ENCODE measurements around the gene ATIC. TPM values are rescaled to one million over a fixed set of nuclear protein-coding genes. Genes with fewer than 3 reads are reported as not detected.

Gene ATIC
- 12.4 and 14.3 TPM in 2 replicates for total RNA-seq

DNA sequence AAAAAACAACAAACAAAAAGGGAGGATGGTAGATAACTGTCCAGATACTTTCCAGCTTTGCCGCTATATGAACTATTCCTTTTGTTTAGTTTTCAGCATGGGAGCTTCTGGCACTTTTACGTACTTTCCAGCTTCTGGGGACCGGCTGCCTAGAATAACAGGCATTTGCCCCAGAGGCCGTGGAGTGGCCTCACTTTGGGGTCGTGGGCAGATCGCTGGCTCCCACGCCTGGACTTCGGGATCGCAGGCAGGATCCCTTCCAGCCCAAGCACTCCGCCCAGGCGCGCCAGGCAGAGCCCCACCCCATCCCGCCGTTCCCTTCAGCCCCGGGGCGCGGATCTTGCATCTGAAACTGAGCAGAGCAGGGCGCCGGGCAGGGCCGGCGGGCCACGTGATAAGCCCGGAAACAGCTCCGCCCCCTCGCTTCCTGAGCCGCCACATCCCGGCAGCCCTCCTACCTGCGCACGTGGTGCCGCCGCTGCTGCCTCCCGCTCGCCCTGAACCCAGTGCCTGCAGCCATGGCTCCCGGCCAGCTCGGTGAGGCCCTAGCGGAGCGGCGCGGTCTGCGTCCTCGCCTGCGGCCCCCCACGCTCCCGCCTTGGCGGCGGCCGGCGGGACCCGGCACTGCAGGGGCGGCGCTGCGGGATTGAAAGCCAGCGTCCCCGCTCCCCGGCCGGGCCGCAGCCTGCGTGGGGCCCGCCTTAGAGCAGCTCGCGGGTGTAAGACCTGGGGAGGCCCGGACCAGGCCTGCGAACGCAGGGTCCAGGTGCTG lies at the start of gene ATIC:
TSS of gene ATIC (plus strand) at position 435 of the 772 bp plus-strand sequence. CDS start at position 519, 84 bp downstream.

Other genes with a start within 250 kb of the ATIC start
- gene ABCA12, start 173.4 kb upstream of the ATIC start, total RNA-seq = 0.12 TPM in 1 of 2 replicates, not detected in the other
- gene FN1, start 124.0 kb downstream of the ATIC start, total RNA-seq = 9,792 and 14,508 TPM in 2 replicates